HG02759 (cell line): ENCODE measurements around the gene TSC2.

ENCODE experiments used
- ATAC-seq: cut with Tn5 transposase; IDR thresholded peaks from one replicate; pipeline ENCODE4 v1.9.1; 2021; ENCODE audit warnings: mild to moderate bottlenecking, moderate library complexity; ENCODE audit not compliant: unreplicated experiment

Gene TSC2

GRCh38 chr16:2042171-2042985 is 5.4 kb upstream of the TSC2 start:
- ATAC-seq, result no peak

GRCh38 chr16:2042986-2043666 is 4.7 kb upstream of the TSC2 start:
- ATAC-seq, result no peak

- ATAC-seq, result no peak
Observed at GRCh38 chr16:2043667-2044451, 3.9 kb upstream of the TSC2 start.

- no peak for ATAC-seq
Observed at GRCh38 chr16:2044541-2044940, 3.2 kb upstream of the TSC2 start.

- ATAC-seq, result no peak
Observed at GRCh38 chr16:2045965-2046892, 1.6 kb upstream of the TSC2 start.

GRCh38 chr16:2046893-2047329 is 874 bp upstream of the TSC2 start:
- no peak for ATAC-seq

GRCh38 chr16:2048116-2048543 is 345 bp downstream of the TSC2 start:
- ATAC-seq, result no peak

- no peak for ATAC-seq
Observed at GRCh38 chr16:2053211-2053610, 5.4 kb downstream of the TSC2 start.

GRCh38 chr16:2053897-2054296 is 6.1 kb downstream of the TSC2 start:
- ATAC-seq, result no peak

GRCh38 chr16:2054543-2055245 is 6.9 kb downstream of the TSC2 start:
- no peak for ATAC-seq

GRCh38 chr16:2056077-2056476 is 8.3 kb downstream of the TSC2 start:
- no peak for ATAC-seq

GRCh38 chr16:2056681-2057407 is 9.1 kb downstream of the TSC2 start:
- ATAC-seq, result no peak

- no peak for ATAC-seq
Observed at GRCh38 chr16:2057438-2057837, 9.7 kb downstream of the TSC2 start.

GRCh38 chr16:2058420-2058819 is 10.6 kb downstream of the TSC2 start:
- ATAC-seq, result no peak

GRCh38 chr16:2058872-2059271 is 11.1 kb downstream of the TSC2 start:
- ATAC-seq, result no peak

GRCh38 chr16:2060346-2060745 is 12.6 kb downstream of the TSC2 start:
- ATAC-seq, result no peak

- ATAC-seq, result no peak
Observed at GRCh38 chr16:2061023-2061422, 13.2 kb downstream of the TSC2 start.

- ATAC-seq, result no peak
Observed at GRCh38 chr16:2061526-2061925, 13.7 kb downstream of the TSC2 start.

- ATAC-seq, result no peak
Observed at GRCh38 chr16:2062801-2063200, 15.0 kb downstream of the TSC2 start.
